ENCODE results near the gene TCF20.

TCF20 gene

DNA sequence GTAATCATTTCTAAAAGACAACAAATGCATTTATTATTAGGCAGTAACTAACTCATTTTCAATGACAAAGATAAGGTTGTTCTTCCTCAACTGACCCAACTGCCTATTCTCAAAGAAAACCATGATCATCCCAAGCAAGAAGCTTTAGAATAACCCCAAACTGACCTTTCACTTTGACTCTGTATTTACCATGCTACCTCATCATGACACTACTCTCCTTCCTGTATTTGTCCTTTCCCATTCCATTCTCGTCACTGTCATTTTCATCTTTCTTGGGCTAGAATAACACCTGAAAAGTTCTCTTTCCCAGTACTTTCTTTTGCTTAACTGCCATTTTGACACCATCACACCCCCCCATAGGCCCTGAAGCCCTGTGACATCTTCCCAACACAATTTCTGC lies 48.3 kb downstream of the TCF20 start:
- no peak for DNase-seq
- intact Hi-C loops (cut with DNase I), result no loop called here
